Measurements from ENCODE around the gene CNMD.

CNMD gene

GRCh38 chr13:52739468-52740071 is at the start of gene CNMD:
CNMD (minus strand) TSS chr13:52739820; CDS start chr13:52739701, 119 bp downstream.
- no peak for DNase-seq

GRCh38 chr13:52788011-52788410 is 48.4 kb upstream of the CNMD start:
- no peak for DNase-seq

DNA sequence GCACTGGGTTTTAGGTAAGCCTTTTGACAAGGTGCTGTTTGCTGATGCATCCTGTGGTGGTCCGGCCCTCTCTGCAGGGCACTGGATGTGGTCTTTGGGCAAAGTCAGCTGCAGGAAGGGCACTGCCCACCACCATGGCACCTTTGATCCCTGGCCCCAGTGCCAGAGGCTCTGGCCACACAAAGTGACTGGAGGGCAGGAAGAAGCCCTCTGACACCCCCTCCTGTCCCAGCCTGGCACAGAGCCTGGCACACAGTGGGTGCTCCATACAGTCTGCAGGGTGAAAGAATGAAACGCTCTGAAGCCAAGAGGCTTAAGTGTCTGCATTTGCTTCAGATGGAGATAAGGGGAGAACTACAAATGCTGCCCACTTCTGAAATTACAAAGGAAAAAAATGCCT is 47.6 kb upstream of the CNMD start:
- no peak for DNase-seq

DNA sequence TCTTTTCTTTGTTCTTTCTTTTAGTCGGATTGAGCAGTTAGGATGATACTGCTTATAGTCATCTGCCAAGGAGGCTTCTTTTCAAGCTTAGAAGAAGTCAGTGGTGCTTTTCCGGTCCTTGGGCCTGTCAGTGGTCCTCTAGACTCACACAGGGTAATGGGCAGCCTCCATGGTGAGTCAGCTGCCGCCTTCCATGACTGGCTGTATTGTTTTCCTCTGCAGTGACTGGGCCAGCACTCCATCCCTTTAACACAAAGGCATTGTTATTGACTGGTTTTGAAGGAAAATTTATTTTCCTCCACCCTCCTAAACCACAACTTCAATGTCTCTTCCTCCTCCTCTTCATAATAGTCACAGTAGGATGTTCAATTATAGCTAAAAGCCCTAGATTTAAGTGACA is 47.1 kb upstream of the CNMD start:
- DNase-seq = peak; percentile 69 to 71

- DNase-seq = no peak
These were observed 46.1 kb upstream of the CNMD start for GRCh38 chr13:52785739-52786138.

- no peak for DNase-seq
These were observed 45.1 kb upstream of the CNMD start for GRCh38 chr13:52784591-52785340.

GRCh38 chr13:52783943-52784342 is 44.3 kb upstream of the CNMD start:
- no peak for DNase-seq

GRCh38 chr13:52782471-52783448 is 43.1 kb upstream of the CNMD start:
- DNase-seq = peak in 1 of 2 donors; percentile 9

DNA sequence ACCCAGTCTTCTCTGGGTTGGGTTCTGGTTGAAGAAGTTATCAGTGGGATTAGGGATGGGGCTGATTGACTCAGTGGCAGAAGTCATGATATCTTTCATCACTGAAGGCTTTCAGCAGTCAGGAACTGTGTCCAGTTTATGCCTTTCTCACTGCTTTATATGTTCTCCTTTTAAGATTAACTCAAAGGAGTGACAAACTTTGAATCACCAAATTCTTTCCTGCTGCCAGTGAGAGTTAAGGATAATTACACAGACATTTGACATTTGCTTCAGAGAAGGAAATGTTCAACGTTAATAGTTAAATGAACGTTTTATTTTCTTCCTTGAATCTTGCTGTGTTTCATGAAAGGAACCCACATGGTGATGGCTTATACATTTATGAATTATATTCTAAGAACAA is 41.0 kb upstream of the CNMD start:
- DNase-seq = no peak

- DNase-seq = no peak
These were observed 40.5 kb upstream of the CNMD start for GRCh38 chr13:52780092-52780491.

- DNase-seq = no peak
These were observed 39.5 kb upstream of the CNMD start for GRCh38 chr13:52779103-52779502.

DNA sequence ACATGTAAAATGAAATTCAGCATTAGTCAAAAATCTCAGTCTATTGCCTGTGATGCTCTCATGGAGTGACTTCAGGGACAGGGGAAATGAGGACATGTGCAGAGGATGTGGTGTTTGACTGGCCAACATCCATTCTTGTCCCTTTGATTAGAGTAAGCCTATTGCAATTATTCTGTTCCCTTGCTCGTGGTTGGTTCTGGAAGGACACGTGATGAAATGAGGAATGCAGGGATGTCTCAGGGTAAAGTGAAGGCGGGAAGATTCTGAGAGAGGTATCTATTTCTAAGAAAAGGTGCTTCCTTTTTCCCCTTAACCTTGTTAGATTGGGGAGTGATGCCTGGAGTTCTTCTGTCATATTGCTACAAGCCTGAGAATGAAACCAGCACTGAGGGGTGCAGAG is 37.1 kb upstream of the CNMD start:
- DNase-seq = no peak

GRCh38 chr13:52775511-52775910 is 35.9 kb upstream of the CNMD start:
- no peak for DNase-seq

GRCh38 chr13:52767949-52768516 is 28.4 kb upstream of the CNMD start:
- no peak for DNase-seq

DNA sequence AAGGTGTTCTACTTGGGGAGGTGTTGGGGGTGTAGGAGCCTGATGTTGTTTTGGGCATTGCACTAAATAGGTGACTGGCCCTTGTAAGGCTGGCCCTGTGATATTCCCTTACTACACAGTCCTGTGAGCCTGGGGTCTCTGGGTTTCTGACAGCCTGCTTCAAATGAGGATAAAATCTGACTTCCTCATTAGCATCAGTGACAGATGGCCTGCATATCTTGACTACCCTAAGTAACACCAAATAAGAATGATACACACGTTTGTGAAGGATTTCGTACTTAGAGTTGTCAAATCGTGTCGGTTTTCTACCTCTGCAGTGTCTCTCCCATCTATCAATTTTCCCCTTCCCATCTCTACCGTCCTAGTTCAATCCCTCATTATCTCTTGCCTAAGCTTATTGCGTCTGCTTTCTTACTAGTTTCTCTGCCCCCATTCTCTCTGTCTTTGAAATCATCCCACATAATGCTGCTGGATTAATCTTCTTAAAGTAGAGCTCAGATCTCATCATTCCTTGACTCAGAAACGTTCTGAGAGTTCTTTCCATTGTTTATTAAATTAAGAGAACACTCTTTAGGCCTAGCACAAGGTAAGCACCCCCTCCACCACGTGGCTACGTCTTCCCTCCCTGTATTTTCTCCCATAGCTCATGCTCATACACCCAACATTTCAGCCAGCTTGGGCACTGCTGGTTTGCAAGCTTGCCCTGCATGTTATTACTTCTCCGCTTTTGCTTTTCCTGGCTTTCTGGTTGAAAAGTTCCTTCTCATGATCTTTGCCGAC is 26.2 kb upstream of the CNMD start:
- no peak for DNase-seq

- DNase-seq = no peak
These were observed 20.5 kb upstream of the CNMD start for GRCh38 chr13:52760077-52760476.

GRCh38 chr13:52758114-52758513 is 18.5 kb upstream of the CNMD start:
- DNase-seq = no peak

DNA sequence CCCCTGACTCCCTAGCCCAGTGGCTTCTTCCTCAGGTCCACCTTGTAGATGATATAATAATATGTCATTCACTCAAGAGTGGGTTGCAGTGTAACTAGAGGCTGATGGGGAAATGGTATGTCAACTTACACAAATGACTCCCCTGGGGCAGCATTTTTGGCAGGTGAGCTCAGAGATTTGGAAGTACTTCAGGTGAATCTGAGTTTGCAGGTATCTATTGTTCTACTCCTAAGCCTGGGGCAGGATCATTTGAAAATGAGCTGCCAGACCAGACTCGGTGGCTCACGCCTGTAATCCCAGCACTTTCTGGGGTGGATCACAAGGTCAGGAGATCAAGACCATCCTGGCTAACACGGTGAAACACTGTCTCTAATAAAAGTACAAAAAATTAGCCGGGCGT is 11.6 kb upstream of the CNMD start:
- no peak for DNase-seq

DNA sequence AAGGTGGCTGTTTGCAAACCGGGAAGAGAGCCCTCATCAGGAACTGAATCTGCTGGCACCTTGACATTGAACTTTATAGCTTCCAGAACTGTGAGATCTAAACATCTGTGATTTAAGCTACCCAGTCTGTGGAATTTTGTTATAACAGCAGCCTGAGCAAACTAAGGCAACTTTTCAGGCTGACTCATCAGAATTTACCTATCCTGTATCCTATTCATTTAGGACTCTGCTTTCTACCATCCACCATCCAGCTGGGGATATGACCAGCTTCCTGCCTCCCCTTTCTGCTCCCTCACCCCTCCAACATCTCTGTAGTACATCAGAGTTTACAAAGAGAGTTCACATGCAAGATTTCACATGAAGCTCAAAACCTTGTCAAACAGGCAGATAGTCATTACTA is 11.1 kb upstream of the CNMD start:
- DNase-seq = no peak

DNA sequence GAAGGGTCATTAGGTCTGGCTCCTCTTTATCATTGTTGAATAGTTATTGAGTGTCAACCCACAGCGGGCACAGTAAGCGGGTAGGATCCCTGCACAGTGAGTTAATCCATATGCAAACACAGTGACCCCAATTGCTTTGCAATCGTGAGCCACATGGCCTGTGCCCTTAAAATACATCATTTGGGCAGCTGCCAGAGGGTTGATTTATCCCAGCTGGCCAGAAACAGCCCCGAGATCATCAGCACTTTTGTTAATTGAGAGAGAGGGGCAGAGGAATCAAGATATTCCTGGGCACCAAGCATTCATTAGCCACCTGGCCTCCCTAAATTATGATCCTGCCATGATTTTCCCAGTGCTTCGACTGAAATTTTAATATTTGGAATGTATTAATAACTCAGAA is 9.8 kb upstream of the CNMD start:
- no peak for DNase-seq

DNA sequence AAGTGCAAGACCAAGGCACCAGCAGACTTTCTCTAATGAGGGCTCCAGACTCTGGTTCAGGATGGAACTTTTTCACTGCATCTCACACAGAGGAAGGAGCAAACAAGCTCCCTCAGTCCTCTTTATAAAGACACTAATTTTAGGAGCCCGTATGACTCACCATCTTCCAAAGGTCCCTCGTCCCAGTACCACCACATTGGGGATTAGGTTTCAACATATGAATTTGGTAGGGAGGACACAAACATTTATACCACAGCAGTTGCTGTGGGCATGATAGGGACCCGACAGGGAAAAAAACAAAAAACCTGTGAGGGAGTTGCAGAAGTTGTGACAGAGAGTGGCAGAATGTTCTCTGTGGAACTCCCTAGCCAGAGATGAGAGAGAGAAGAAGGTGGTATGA is 6.5 kb upstream of the CNMD start:
- no peak for DNase-seq

DNA sequence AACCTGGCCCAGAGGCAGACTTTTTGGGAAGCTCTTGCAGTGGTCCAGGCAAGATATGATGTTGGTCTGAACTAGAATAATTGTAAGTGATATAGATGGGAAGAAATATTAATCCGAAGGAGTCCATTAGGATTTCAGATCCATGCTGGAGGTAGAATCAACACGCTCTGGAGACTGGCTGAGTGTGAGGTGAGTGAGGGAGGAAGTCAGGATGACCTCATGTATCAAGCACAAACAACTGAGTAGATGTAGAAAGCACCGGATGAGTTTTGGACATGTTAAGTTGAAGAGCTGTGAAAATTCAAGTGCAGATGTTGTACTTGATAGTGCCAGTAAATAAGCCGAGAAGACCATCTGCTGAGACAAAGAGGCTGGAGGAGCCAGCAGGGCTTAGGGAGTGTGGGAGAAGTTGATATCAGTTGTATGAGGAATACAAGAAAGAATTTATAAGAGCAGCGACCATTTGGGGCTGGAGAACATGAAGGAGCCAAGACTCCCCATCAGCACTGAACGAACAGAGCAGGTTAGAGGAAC is 5.3 kb upstream of the CNMD start:
- DNase-seq = no peak

Measured in hippocampal formation (tissue), 2 donors.